Osteoblast (primary cell): ENCODE results near the gene ZG16. TPM values are rescaled to one million over a fixed set of nuclear protein-coding genes. Genes with fewer than 3 reads are reported as not detected.
A peak's percentile ranks its signal among the peaks of the same experiment; 100 is the strongest.
"Not testable (repeated sequence)": the region's sequence is repeated elsewhere in the genome, so short reads cannot be mapped to it uniquely, and the experiment has no call there.

Experiments used
- DNase-seq: peaks from one replicate; pipeline ENCODE4 v3.0.0; 2011; ENCODE audit warnings: low spot score, mixed read lengths; ENCODE audit not compliant: insufficient read length; ENCODE audit errors: missing footprints
- H2AFZ ChIP-seq: 2 replicates; pipeline ENCODE4 v1.6.0; 2011; ENCODE audit warnings: mild to moderate bottlenecking, low read length
- H3K27ac ChIP-seq: 2 replicates; pipeline ENCODE4 v1.5.1; 2011; ENCODE audit warnings: mild to moderate bottlenecking, low read depth, low read length, moderate library complexity
- H3K27me3 ChIP-seq: 2 replicates; pipeline ENCODE4 v1.6.0; 2012; ENCODE audit warnings: mild to moderate bottlenecking, control low read depth, inconsistent platforms, low read length, moderate library complexity; ENCODE audit not compliant: insufficient read depth
- H3K36me3 ChIP-seq: 2 replicates; pipeline ENCODE4 v1.5.1; 2011; ENCODE audit warnings: mild to moderate bottlenecking, low read length, control low read depth, moderate library complexity; ENCODE audit not compliant: insufficient read depth
- H3K4me1 ChIP-seq: 2 replicates; pipeline ENCODE4 v1.5.1; 2011; ENCODE audit warnings: mild to moderate bottlenecking, low read length, control low read depth, moderate library complexity; ENCODE audit not compliant: insufficient read depth
- H3K4me2 ChIP-seq: 2 replicates; pipeline ENCODE4 v1.6.0; 2011; ENCODE audit warnings: mild to moderate bottlenecking, low read length; ENCODE audit not compliant: insufficient read depth
- H3K4me3 ChIP-seq: fragments of 200-600 bp; sonication (generic); 3 replicates; pipeline ENCODE4 v1.5.1; 2012; ENCODE audit warnings: mild to moderate bottlenecking, low read length, inconsistent platforms; ENCODE audit not compliant: insufficient read depth
- H3K79me2 ChIP-seq: 2 replicates; pipeline ENCODE4 v1.6.0; 2012; ENCODE audit warnings: mild to moderate bottlenecking, low read length, control low read depth, inconsistent platforms; ENCODE audit not compliant: insufficient read depth
- H3K9me3 ChIP-seq: 2 replicates; pipeline ENCODE4 v1.5.1; 2011; ENCODE audit warnings: low read depth, low read length, control low read depth
- H4K20me1 ChIP-seq: 2 replicates; pipeline ENCODE4 v1.6.0; 2012; ENCODE audit warnings: mild to moderate bottlenecking, low read length, control low read depth; ENCODE audit not compliant: insufficient read depth
- total RNA-seq: library from RNA; depleted of rRNA; stranded (reverse); fragments of >200 nt; gene quantifications from 2 replicates; pipeline ENCODE4 v1.2.3, GENCODE V29; 2012
- TF ChIP-seq, protein P1 (sequence below): IDR thresholded peaks from 2 replicates; pipeline ENCODE4 v1.5.1; 2011; ENCODE audit warnings: mild to moderate bottlenecking, low read depth, low read length, moderate library complexity; ENCODE audit errors: extremely low read depth

ZG16 gene
- total RNA-seq, 1 donor = not detected

DNA sequence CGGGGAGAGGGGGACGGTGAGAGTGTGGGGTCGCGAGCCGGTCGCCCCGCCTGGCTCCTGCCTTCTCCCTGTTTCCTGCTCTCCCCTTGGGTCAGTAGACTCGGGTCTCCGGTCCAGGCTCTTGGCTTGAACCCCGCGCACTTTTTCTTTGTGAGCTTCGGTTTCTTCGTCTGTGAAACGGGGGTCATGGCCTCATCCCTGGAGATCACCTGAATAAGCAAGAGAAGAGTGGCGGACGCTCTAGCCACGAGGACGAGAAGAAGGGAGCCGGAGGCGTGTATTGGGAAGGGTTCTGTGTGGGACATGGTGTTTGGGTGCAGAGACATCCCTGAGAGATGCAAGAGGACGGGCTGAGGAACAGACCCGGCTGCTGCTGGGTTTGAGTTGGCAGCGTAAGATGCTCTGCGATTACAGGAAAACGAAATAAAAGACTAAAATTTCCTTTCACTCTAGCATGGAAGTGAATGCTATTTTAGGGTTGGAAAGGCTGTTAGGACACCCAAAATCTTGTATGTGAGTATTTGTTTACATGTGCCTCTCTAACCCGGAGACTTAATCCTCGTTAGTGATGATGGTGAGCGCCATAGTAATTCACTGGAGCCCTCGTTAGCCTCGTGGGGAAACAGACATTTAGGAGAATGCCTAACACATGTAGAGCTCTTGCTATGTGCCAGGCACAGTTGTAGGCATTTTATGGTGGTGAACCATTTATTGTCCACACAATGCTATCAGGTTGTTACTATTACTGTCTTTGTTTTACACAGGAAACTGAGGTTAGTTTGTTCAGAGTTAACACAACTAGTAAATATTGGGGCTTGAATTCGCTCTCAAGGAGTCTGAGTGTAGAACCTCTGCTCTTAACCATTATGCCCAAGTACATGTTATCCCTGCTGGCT lies 13.1 kb downstream of the ZG16 start:
- DNase-seq = peak; percentile 85
- Histone ChIP-seq H3K27me3 (no peaks in the 10 kb centered on the region), H2AFZ (peak overlapping the region; percentile 80), H3K4me2 (peak overlapping the region; percentile 86), H4K20me1 (no peaks in the 10 kb centered on the region), H3K27ac (peak overlapping the region; percentile 40), H3K36me3 (no peaks in the 10 kb centered on the region), H3K9me3 (no peaks in the 10 kb centered on the region), H3K4me3 (peak overlapping the region; percentile 98), H3K4me1 (peaks cover 9% of the 10 kb centered on the region), H3K79me2 (peaks cover 56% of the 10 kb centered on the region)
- TF ChIP-seq, protein P1, sequence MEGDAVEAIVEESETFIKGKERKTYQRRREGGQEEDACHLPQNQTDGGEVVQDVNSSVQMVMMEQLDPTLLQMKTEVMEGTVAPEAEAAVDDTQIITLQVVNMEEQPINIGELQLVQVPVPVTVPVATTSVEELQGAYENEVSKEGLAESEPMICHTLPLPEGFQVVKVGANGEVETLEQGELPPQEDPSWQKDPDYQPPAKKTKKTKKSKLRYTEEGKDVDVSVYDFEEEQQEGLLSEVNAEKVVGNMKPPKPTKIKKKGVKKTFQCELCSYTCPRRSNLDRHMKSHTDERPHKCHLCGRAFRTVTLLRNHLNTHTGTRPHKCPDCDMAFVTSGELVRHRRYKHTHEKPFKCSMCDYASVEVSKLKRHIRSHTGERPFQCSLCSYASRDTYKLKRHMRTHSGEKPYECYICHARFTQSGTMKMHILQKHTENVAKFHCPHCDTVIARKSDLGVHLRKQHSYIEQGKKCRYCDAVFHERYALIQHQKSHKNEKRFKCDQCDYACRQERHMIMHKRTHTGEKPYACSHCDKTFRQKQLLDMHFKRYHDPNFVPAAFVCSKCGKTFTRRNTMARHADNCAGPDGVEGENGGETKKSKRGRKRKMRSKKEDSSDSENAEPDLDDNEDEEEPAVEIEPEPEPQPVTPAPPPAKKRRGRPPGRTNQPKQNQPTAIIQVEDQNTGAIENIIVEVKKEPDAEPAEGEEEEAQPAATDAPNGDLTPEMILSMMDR = no peak

DNA sequence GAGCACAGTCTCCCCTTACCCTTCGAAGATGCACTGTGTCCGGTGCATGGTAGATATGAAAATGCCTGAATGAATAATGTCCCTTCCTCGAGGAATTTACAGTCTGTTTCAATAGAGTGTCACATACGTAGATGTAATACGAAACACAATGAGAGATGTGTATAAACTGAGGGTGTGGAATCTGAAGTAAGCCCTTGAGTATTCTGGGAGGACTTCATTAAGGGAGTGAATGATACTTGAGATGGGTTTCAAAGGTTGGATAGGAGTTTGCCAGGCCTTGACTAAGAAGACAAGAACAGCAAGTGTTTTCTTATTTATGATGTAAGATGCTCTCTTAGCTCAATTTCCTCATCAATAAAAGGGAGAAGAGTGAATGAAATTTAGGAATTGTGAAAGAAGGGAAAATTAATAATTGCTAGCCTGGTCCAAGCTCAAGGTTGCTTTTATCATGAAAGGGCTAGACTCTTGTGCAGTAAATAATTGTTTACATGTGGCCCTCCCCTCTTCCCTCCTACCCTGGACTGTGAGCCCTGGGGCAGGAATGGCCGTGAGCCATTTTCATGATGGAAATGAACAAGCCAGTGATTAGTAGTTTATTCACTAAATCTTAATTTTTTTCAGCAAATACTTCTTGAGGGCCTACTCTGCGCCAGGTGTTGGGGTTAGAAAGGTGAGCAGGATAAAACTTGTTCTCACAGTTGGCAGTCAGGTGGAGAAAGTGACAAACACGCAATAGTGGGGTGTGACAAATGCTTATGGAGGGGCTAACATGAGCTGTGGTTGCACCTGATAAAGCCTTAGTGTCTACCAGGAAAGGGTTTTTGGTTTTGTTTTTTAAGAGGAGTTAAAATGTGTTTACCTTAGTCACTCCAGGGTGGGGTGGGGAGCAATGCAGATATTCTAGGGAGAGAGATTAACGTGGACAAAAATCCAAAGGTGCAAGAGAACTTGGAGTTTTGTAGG lies 14.1 kb downstream of the ZG16 start:
- no peak overlapping the region for H3K27ac ChIP-seq
- H2AFZ ChIP-seq = peak overlapping the region; percentile 80

DNA sequence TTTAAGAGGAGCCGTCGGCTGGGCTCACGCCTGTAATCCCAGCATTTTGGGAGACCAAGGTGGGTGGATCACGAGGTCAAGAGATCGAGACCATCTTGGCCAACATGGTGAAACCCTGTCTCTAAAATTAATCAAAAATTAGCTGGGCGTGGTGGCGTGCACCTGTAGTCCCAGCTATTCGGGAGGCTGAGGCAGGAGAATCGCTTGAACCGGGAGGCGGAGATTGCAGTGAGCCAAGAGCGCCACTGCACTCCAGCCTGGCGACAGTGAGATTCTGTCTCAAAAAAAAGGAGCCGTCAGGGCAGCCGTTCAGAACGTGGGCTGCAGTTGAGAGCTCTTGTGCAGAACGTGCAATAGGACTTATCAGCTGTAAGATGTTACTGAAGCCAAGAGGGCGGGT lies 15.1 kb downstream of the ZG16 start:
- not testable (repeated sequence) for H3K4me3 ChIP-seq, H3K4me2 ChIP-seq, H3K27ac ChIP-seq, H3K27me3 ChIP-seq, H4K20me1 ChIP-seq, H3K4me1 ChIP-seq, H2AFZ ChIP-seq, H3K9me3 ChIP-seq, DNase-seq
- Histone ChIP-seq H3K79me2 (peaks cover 66% of the 10 kb centered on the region), H3K36me3 (peaks cover 16% of the 10 kb centered on the region)

More for the DNA sequence above, 14.1 kb downstream of the ZG16 start:
- TF ChIP-seq, protein P1 = no peak
- peak overlapping the region; percentile 86 for H3K4me2 ChIP-seq
- peaks cover 9% of the 10 kb centered on the region for H3K4me1 ChIP-seq
- H3K36me3 ChIP-seq = peaks cover 8% of the 10 kb centered on the region
- no peaks in the 10 kb centered on the region for H3K27me3 ChIP-seq
- no peaks in the 10 kb centered on the region for H4K20me1 ChIP-seq
- H3K4me3 ChIP-seq = peak overlapping the region; percentile 98
- DNase-seq = peak; percentile 61
- peaks cover 65% of the 10 kb centered on the region for H3K79me2 ChIP-seq
- no peaks in the 10 kb centered on the region for H3K9me3 ChIP-seq

DNA sequence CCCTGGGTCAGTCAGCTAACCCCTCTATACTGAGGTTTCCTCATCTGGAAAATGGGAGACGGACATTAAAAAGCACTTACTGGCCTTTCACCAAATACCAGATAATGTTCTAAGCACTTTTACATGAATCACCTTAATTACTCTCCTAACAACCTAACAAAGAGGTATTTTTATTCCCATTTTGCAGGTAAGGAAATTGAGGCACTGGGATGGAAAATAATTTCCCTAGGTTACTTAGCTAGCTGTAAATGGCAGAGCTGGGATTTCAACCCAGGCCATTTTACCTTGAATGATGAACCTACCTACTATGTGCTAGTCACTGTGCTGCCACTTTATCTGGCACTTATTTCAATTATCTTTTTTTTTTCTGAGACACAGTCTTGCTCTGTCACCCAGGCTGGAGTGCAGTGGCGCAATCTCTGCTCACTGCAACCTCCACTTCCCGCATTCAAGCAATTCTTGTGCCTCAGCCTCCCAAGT lies 16.2 kb downstream of the ZG16 start:
- peaks cover 27% of the 10 kb centered on the region for H3K36me3 ChIP-seq
- TF ChIP-seq, protein P1 = no peak
- no peaks in the 10 kb centered on the region for H3K27me3 ChIP-seq
- no peak overlapping the region for H3K27ac ChIP-seq
- no peaks in the 10 kb centered on the region for H3K9me3 ChIP-seq
- H3K79me2 ChIP-seq = peaks cover 66% of the 10 kb centered on the region
- peak; percentile 23 for DNase-seq
- H3K4me3 ChIP-seq = no peak overlapping the region
- H4K20me1 ChIP-seq = no peaks in the 10 kb centered on the region
- no peak overlapping the region for H2AFZ ChIP-seq
- H3K4me1 ChIP-seq = peaks cover 9% of the 10 kb centered on the region
- H3K4me2 ChIP-seq = no peak overlapping the region
